ENCODE results near the gene CGN. TPM values are rescaled to one million over a fixed set of nuclear protein-coding genes. Genes with fewer than 3 reads are reported as not detected.

Gene CGN
- total and polyA plus RNA-seq, 2 donors (not counting 3 experiments of a cell fraction or from before 2014, with no cell fraction given) = 0.32 to 0.73 TPM

DNA sequence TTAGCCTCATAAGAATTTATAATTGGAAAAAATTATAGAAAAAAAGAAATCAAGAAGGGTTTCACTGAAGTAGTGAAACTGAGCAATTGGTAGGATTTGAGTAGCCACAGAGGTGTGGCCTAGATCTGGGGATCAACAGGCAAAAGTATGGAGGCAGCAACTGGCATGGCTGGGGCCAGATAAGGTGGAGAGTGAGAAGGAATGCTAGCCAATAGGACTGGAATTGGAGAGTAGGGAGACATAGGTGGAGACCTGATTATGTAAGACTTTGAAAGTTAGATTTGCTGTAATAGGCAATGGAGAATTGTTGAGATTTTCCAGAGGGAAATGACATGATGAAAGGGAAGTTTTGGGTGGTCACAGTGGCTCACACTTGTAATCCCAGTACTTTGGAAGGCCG is 24.6 kb upstream of the CGN start:
- H2AFZ ChIP-seq (ENCODE audit: low read depth, low read length) = no peak overlapping the region
- no peaks in the 10 kb centered on the region for H3K27me3 ChIP-seq (ENCODE audit: control insufficient read depth in 2 of 2, insufficient read depth in 2 of 2, low read length in 2 of 2)
- no peak for DNase-seq (ENCODE audit: low read depth, low spot score)
- H3K4me2 ChIP-seq (ENCODE audit: insufficient read depth, low read length) = no peak overlapping the region
- H3K9ac ChIP-seq (replicated peaks; ENCODE audit: extremely low read depth, insufficient read depth, low read length) = no peak overlapping the region
- dilution Hi-C loops (cut with MboI; ENCODE audit: extremely low pct_ligation_motif_present, low sequenced_read_pairs) (no loop called here), intact Hi-C loops (cut with micrococcal nuclease) (no loop called here)
- no peaks in the 10 kb centered on the region for H3K36me3 ChIP-seq (ENCODE audit: control insufficient read depth in 2 of 2, extremely low read depth in 1 of 2, insufficient read depth in 2 of 2, low read length in 2 of 2)
- ChIA-PET CTCF (interaction anchor here (1.3 kb wide), 1 partner anchor 19 kb away, joined by 3 read pairs; no protein-coding TSS in a partner anchor), POLR2A (no interaction called here)
- TF ChIP-seq FOS (IDR thresholded peaks at IDR 0.05; ENCODE audit: borderline replicate concordance, insufficient read depth, low read length) = no peak
- no peak for TF ChIP-seq JUN (IDR thresholded peaks at IDR 0.05; ENCODE audit: borderline replicate concordance, insufficient read depth, insufficient read length, low read depth)
- no peak for TF ChIP-seq POLR2AphosphoS5 (IDR thresholded peaks at IDR 0.05; ENCODE audit: insufficient read depth, low read depth, low read length)
- no peak for TF ChIP-seq GATA2 (IDR thresholded peaks at IDR 0.05; ENCODE audit: insufficient read depth, insufficient read length, low read depth, low read length)
- no peak for TF ChIP-seq MYC (IDR thresholded peaks at IDR 0.05; ENCODE audit: low read depth, low read length)
- TF ChIP-seq, protein P1, sequence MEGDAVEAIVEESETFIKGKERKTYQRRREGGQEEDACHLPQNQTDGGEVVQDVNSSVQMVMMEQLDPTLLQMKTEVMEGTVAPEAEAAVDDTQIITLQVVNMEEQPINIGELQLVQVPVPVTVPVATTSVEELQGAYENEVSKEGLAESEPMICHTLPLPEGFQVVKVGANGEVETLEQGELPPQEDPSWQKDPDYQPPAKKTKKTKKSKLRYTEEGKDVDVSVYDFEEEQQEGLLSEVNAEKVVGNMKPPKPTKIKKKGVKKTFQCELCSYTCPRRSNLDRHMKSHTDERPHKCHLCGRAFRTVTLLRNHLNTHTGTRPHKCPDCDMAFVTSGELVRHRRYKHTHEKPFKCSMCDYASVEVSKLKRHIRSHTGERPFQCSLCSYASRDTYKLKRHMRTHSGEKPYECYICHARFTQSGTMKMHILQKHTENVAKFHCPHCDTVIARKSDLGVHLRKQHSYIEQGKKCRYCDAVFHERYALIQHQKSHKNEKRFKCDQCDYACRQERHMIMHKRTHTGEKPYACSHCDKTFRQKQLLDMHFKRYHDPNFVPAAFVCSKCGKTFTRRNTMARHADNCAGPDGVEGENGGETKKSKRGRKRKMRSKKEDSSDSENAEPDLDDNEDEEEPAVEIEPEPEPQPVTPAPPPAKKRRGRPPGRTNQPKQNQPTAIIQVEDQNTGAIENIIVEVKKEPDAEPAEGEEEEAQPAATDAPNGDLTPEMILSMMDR (IDR thresholded peaks at IDR 0.05; ENCODE audit: extremely low read depth in 1 of 2, insufficient read depth in 1 of 2, low read depth in 1 of 2, low read length in 2 of 2) = no peak
- no peak for TF ChIP-seq POLR2A (IDR thresholded peaks at IDR 0.05; ENCODE audit: low read depth, low read length)
- TF ChIP-seq, protein P2, sequence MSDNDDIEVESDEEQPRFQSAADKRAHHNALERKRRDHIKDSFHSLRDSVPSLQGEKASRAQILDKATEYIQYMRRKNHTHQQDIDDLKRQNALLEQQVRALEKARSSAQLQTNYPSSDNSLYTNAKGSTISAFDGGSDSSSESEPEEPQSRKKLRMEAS (IDR thresholded peaks at IDR 0.05; ENCODE audit: insufficient read depth, insufficient read length) = no peak
- BruUV-seq (replicated peaks) = no TSS peak
- H3K79me2 ChIP-seq (ENCODE audit: control insufficient read depth, insufficient read depth, low read length) = no peaks in the 10 kb centered on the region
- FAIRE-seq = no peak
- H3K27ac ChIP-seq (ENCODE audit: insufficient read depth, low read depth, low read length) = no peak overlapping the region
- H3K9me1 ChIP-seq (replicated peaks; ENCODE audit: control insufficient read depth, extremely low read depth, insufficient read depth, low read length) = no peaks in the 10 kb centered on the region
- no peaks in the 10 kb centered on the region for H4K20me1 ChIP-seq (replicated peaks; ENCODE audit: control insufficient read depth, extremely low read depth, insufficient read depth, low read length)
- H3K4me3 ChIP-seq (replicated peaks in 1 of 3; ENCODE audit: insufficient read depth in 1 of 3, low read depth in 1 of 3, low read length in 3 of 3) = no peak overlapping the region
- H3K4me1 ChIP-seq (ENCODE audit: control insufficient read depth, extremely low read depth, insufficient read depth, low read length) = no peaks in the 10 kb centered on the region
- H3K9me3 ChIP-seq (replicated peaks; ENCODE audit: control insufficient read depth, insufficient read depth, low read length) = no peaks in the 10 kb centered on the region
